ENCODE data around the gene MOGAT1.

DNA sequence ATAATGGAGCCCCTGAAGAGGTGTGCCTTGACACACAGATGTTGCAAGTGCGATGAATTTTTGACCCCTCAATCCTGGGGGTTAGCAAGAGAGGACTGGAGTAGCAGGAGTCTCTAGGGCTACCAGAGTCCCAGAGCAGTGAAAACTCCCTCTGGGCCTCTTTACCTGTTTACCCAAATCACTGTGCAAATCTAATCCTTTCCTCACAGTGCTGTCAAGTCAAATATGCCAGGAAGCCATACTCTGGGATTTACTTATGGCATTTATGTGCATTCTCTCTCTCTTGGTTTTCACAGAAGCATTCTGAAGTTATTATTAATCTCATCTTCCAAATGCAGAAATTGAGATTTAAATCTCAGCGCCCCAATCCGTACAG lies 62.0 kb downstream of the MOGAT1 start:
- TF ChIP-seq GATA2 (IDR thresholded peaks at IDR 0.05; ENCODE audit: low read depth, low read length): no peak
- no peak for TF ChIP-seq GATA3 (IDR thresholded peaks at IDR 0.05; ENCODE audit: low read depth, low read length)

Measured in SH-SY5Y (cell line).